IPS DF 6.9 (cell line): Measurements from ENCODE around the gene CREB3L1.

Experiments
- DNase-seq: peaks from one replicate; pipeline ENCODE4 v3.0.0-alpha.2; 2013; ENCODE audit warnings: low read depth, low spot score
- H3K27ac ChIP-seq: one replicate; pipeline ENCODE4 v1.5.1; 2013; ENCODE audit warnings: low read length, control low read depth
- H3K27me3 ChIP-seq: 2 replicates; pipeline ENCODE4 v1.6.1; 2013; ENCODE audit warnings: mild to moderate bottlenecking, low read length; ENCODE audit not compliant: control insufficient read depth, insufficient read depth
- H3K36me3 ChIP-seq: 2 replicates; pipeline ENCODE4 v1.6.1; 2013; ENCODE audit warnings: low read length; ENCODE audit not compliant: control insufficient read depth, insufficient read depth
- H3K4me1 ChIP-seq: 2 replicates; pipeline ENCODE4 v1.6.1; 2013; ENCODE audit warnings: low read length; ENCODE audit not compliant: control insufficient read depth, insufficient read depth
- H3K4me3 ChIP-seq: 2 replicates; pipeline ENCODE4 v1.5.1; 2013; ENCODE audit warnings: mild to moderate bottlenecking, low read length
- H3K9me3 ChIP-seq: 2 replicates; pipeline ENCODE4 v1.6.1; 2013; ENCODE audit warnings: low read length, inconsistent platforms; ENCODE audit not compliant: control insufficient read depth, insufficient read depth
- whole genome bisulfite sequencing: extraction: QIAGEN DNeasy Blood & Tissue Kit; methylation state at CpG from one replicate; pipeline ENCODE4 v1.1.7; 2013; ENCODE audit warnings: mixed read lengths, missing lambda C conversion rate; ENCODE audit not compliant: insufficient read length, insufficient coverage; 5-methylcytosine and 5-hydroxymethylcytosine counted together

Gene CREB3L1

GRCh38 chr11:46326813-46327416 is 49.5 kb downstream of the CREB3L1 start:
- Histone ChIP-seq H3K4me3 (no peak overlapping the region), H3K4me1 (peaks cover 4% of the 10 kb centered on the region; the same call in 1 of the 2 replicates), H3K27me3 (peaks cover 9% of the 10 kb centered on the region; the same call in 1 of the 2 replicates), H3K9me3 (no peaks in the 10 kb centered on the region), H3K27ac (no peak overlapping the region), H3K36me3 (no peaks in the 10 kb centered on the region)
- DNase-seq: no peak
- no CpG with 5 or more reads among the region's 10 CpGs for WGBS

- Histone ChIP-seq H3K4me3 (no peak overlapping the region), H3K4me1 (peaks cover 4% of the 10 kb centered on the region), H3K27me3 (peaks cover 13% of the 10 kb centered on the region), H3K9me3 (no peaks in the 10 kb centered on the region), H3K36me3 (no peaks in the 10 kb centered on the region), H3K27ac (no peak overlapping the region)
- no peak for DNase-seq
- no CpG with 5 or more reads among the region's 8 CpGs for WGBS
These were observed 50.4 kb downstream of the CREB3L1 start for GRCh38 chr11:46327829-46328228.

DNA sequence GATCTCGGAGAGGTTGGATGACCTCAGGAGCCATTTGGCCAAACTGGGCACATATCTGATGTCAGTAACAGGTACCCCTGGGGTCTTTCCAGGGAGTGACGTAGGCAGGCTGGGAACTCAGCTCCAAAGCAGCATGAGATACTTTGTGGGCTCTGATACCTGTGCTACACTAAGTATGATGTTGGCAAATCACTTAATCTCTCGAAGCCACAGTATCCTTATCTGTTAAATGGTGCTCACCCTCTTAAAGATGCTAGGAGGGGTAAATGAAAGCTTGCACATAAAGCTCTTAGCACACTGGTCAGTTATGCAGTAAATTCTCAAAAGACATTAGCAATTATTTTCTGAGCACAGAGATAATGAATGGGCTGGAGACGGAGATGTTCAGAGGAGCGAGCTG is 52.7 kb downstream of the CREB3L1 start:
- no peak for DNase-seq
- no peaks in the 10 kb centered on the region for H3K36me3 ChIP-seq
- no CpG with 5 or more reads among the region's 5 CpGs for WGBS
- peaks cover 4% of the 10 kb centered on the region for H3K4me1 ChIP-seq
- no peaks in the 10 kb centered on the region for H3K9me3 ChIP-seq
- H3K4me3 ChIP-seq: no peak overlapping the region
- peaks cover 22% of the 10 kb centered on the region for H3K27me3 ChIP-seq
- no peak overlapping the region for H3K27ac ChIP-seq

GRCh38 chr11:46330563-46331281 is 53.3 kb downstream of the CREB3L1 start:
- H3K4me3 ChIP-seq: no peak overlapping the region
- no peaks in the 10 kb centered on the region for H3K9me3 ChIP-seq
- H3K4me1 ChIP-seq: peaks cover 5% of the 10 kb centered on the region
- H3K27me3 ChIP-seq: peaks cover 22% of the 10 kb centered on the region
- no peaks in the 10 kb centered on the region for H3K36me3 ChIP-seq
- no peak for DNase-seq
- H3K27ac ChIP-seq: no peak overlapping the region
- WGBS: no CpG with 5 or more reads among the region's 11 CpGs

GRCh38 chr11:46331282-46331984 is 54.0 kb downstream of the CREB3L1 start:
- H3K4me1 ChIP-seq: peaks cover 8% of the 10 kb centered on the region
- no peak overlapping the region for H3K4me3 ChIP-seq
- WGBS: no CpG with 5 or more reads among the region's 5 CpGs
- no peaks in the 10 kb centered on the region for H3K9me3 ChIP-seq
- no peak for DNase-seq
- H3K27ac ChIP-seq: no peak overlapping the region
- H3K27me3 ChIP-seq: peaks cover 22% of the 10 kb centered on the region
- H3K36me3 ChIP-seq: no peaks in the 10 kb centered on the region

- no peaks in the 10 kb centered on the region for H3K36me3 ChIP-seq
- H3K4me1 ChIP-seq: peaks cover 9% of the 10 kb centered on the region
- no CpG with 5 or more reads among the region's 8 CpGs for WGBS
- H3K9me3 ChIP-seq: no peaks in the 10 kb centered on the region
- no peak for DNase-seq
- H3K27ac ChIP-seq: no peak overlapping the region
- peak overlapping the region; percentile 55; the same call in 1 of the 2 replicates for H3K4me3 ChIP-seq
- peaks cover 22% of the 10 kb centered on the region for H3K27me3 ChIP-seq
These were observed 54.7 kb downstream of the CREB3L1 start for GRCh38 chr11:46332093-46332567.

- Histone ChIP-seq H3K9me3 (no peaks in the 10 kb centered on the region), H3K36me3 (no peaks in the 10 kb centered on the region), H3K27ac (no peak overlapping the region), H3K4me3 (peak overlapping the region; percentile 55; the same call in 1 of the 2 replicates), H3K27me3 (peaks cover 22% of the 10 kb centered on the region), H3K4me1 (peaks cover 11% of the 10 kb centered on the region)
- DNase-seq: no peak
- WGBS: no CpG with 5 or more reads among the region's 99 CpGs
These were observed 55.3 kb downstream of the CREB3L1 start for GRCh38 chr11:46332568-46333393.

DNA sequence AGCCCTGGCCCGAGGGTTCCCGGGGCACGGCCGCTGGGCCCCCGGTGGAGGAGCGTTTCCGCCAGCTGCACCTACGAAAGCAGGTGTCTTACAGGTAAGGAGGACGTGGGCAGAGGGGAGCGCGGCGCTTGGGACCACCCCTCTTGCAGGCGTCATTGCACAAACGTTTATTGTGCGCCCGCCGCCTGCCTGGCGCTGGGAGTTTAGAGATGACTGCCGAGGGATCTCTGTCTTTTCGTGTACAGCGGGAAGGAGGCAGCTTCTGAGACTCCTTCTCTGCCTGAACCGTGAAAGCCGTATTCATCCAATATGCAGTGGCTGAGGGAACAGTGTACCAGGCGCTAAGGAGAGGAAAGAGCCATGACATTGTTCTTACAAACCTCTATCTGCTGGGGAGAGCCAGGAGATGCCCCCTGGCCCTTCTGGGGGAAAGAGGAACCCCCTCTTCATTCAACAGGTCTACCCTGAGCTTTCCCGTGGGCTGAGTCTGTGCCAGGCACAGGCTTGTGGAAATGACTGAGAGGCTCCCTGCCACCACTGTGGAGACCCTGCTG is 56.0 kb downstream of the CREB3L1 start:
- no peak for DNase-seq
- peaks cover 22% of the 10 kb centered on the region for H3K27me3 ChIP-seq
- no peaks in the 10 kb centered on the region for H3K9me3 ChIP-seq
- WGBS: no CpG with 5 or more reads among the region's 25 CpGs
- H3K4me1 ChIP-seq: peaks cover 14% of the 10 kb centered on the region
- peak overlapping the region; percentile 55; the same call in 1 of the 2 replicates for H3K4me3 ChIP-seq
- no peaks in the 10 kb centered on the region for H3K36me3 ChIP-seq
- no peak overlapping the region for H3K27ac ChIP-seq

- Histone ChIP-seq H3K36me3 (no peaks in the 10 kb centered on the region), H3K4me3 (no peak overlapping the region), H3K9me3 (no peaks in the 10 kb centered on the region), H3K27ac (no peak overlapping the region), H3K27me3 (peaks cover 22% of the 10 kb centered on the region), H3K4me1 (peaks cover 15% of the 10 kb centered on the region)
- no CpG with 5 or more reads among the region's 3 CpGs for WGBS
- no peak for DNase-seq
These were observed 56.7 kb downstream of the CREB3L1 start for GRCh38 chr11:46334211-46334610.
